GM18499 (cell line): ENCODE data around the gene FIZ1.

Experiments used
- ATAC-seq: cut with Tn5 transposase; IDR thresholded peaks from one replicate; pipeline ENCODE4 v1.9.1; 2021; ENCODE audit warnings: moderate number of reproducible peaks; ENCODE audit not compliant: insufficient read depth, unreplicated experiment

FIZ1 gene

DNA sequence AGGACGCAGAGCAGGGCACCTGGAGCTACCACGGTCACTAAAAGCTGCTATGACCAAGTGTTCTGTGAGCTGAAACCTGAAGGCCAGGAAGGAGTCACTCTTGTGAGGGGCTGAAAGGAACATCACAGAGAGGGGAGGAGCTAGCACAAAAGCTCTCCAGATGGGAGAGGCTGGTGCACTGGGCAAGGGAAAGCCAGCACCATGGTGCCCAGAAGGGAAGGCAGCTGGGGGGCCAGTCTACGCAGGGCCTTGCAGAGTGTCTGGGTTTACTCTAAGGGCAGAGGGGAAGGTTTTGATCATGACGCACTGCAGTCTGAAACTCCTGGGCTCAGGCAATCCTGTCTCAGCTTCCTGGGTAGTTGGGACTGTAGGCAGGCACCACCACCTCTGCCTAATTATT is 37.4 kb upstream of the FIZ1 start:
- ATAC-seq: no peak

DNA sequence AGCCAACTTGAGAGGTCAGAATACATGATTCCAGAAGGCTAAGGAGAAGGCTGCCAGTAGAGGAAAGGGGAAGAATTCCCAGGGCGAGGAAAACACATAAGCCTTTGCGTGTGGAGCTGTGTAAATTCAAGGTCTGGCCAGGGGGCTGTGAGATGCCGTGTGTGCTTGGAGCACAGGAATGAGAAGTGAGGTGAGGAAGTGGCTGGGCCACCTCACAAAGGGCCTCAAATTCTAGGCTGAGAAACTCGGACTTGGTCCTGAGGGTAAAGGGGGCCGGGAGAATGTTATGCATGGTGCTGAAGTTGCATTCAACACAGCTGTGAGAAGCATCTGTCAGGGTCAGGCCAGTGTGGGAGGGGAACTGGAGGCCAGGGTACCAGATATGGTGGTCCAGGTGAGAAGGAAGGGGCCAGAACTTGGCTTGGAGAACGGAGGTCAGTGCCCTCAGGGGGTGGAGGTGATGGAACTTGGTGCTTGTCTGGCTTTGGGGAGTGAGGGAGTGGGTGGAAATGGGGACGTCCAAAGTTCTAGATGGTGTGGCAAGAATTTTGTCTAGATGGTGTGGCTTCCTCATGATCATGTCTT is 36.6 kb upstream of the FIZ1 start:
- no peak for ATAC-seq

DNA sequence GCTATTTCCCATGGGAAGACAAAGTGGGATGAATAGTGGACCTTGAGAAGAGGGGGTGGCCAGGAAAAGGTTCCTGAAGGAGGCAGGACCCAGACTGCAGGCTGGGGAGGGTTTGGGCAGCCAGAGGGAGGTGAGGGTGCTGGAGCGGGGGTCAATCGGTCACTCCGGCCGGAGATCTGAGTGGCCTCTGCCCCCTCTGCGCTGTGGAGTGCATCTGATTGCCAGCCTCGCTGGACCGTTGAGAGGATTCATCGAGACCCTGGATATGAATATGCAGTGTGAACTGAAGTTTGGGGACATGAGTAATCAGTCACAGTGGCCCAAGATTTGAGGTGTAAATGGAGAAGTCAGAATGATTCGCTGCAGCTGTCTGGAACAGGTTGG is 36.0 kb upstream of the FIZ1 start:
- no peak for ATAC-seq

GRCh38 chr19:55633861-55634260 is 34.5 kb upstream of the FIZ1 start:
- no peak for ATAC-seq

DNA sequence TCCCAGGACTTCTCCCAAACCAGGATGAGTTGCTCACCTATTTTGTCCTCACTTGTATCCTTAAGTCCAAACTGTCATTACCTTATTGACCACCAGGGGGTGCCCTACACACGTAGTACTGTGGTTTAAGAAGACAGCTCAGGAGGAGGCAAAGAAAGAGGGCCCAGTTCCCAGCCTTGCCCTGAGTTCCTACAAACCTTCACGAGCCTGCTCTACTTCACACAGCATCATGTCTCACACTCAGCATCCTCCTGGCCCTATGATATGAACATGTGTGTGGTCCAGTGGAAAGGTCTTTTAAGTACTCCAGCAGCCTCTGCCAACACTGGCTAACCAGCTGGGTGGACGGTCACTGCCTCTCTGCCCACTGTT is 33.1 kb upstream of the FIZ1 start:
- ATAC-seq: no peak

DNA sequence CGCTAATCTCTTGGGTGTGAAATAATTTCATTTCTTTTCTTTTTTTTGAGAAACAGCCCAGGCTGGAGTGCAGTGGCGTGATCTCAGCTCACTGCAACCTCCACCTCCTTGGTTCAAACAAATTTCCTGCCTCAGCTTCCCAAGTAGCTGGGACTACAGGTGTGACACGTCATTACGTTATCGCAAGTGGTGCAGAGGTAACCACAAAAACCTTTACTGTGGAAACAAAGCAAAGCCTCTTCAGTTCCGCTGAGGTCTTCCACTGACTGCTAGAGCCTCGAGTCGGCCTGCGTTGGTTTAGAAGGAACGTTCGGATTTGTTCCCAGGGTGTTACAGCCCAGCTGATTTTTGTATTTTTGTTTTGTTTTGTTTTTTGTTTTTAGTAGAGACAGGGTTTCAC is 27.0 kb upstream of the FIZ1 start:
- no peak for ATAC-seq

- ATAC-seq: no peak
Observed at GRCh38 chr19:55625004-55625326, 25.6 kb upstream of the FIZ1 start.

DNA sequence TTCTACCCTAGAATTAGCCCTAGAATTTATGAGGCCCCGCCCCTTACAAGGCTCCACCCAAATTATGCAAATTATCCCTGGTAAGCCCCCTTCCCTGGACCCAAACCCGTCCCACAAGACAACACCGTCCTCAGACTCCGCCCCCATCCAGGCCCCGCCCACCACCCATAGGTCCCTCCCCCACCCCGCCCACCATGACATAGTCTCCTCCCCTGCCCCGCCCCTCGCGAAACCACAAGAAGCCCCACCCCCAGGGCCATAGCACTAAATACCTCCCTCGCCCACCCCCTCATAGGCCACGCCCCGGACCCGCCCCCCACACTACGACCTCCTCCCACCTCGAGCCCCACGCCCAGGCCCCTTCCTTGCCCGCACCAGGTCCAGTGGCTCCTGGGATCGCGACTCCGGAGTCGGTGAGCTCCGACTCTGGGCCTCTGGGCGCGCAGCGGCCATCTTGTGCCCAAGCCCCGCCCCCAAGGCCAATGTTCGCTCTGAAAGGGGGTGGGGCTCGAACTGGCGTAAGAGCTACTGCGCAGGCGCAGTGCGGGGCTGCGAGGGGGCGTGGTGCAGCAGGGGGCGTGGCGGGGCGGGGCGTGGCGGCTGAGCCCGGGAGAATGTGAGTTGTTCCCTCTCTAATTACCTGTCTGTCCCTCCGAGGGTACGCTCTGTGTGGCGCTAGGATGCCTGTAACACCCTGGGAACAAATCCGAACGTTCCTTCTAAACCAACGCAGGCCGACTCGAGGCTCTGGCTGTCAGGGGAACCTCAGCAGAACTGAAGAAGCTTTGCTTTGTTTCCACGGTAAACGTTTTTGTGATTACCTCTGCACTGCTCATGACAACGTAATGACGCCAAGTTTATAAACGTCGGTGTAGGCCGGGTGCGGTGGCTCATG is 25.0 kb upstream of the FIZ1 start, which contains the start of gene ZNF784:
Gene ZNF784 (minus strand): TSS at position 458 of the 895 bp plus-strand sequence. CDS start 5 bp downstream, at position 453.
- no peak for ATAC-seq

DNA sequence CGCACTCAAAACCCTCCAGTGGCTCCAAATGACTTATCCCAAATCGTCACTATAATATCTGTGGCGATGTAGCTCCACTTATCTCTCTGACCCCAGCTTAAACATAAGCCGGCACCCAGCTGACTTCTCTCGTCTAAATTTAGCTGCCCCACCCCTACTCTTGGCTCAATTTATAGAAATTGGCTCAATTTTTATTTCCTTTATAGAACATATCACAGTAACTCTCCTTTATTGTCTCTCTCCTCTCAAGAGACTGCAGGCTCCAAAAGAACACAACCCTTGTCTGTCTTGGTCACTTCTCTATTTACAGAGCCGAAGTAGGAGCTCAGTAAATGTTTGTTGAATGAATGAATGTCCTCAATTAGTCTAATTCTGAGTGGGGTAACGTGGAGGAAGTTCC is 24.2 kb upstream of the FIZ1 start:
- no peak for ATAC-seq

- no peak for ATAC-seq
Observed at GRCh38 chr19:55623130-55623529, 23.8 kb upstream of the FIZ1 start.

- ATAC-seq: no peak
Observed at GRCh38 chr19:55622242-55622969, 23.1 kb upstream of the FIZ1 start.

GRCh38 chr19:55621673-55622231 is 22.4 kb upstream of the FIZ1 start:
- no peak for ATAC-seq

DNA sequence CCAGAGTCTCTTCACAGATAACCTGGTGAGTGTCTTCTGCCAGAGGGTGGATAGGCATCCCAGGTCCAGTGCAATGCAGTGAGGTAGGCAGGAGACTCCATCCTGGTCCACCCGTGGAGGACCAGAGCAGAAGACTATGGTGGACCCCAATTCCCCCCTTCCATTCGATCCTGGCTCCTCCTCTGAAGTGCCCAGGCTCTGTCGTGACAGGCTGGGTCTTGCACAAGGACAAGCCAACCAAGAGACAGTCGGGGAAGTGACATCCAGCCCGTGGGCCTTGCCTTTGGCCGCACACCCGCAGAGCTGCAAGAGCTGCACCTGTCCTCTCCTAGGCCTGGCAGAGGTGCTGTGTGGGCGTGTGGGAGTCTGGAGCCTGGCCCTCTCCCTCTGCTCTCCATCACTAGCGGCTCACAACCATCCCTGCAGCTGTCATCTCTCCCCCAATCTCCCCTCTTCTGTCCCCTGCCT is 21.9 kb upstream of the FIZ1 start:
- ATAC-seq: no peak

- no peak for ATAC-seq
Observed at GRCh38 chr19:55620410-55621204, 21.3 kb upstream of the FIZ1 start.

GRCh38 chr19:55619286-55619685 is 20.0 kb upstream of the FIZ1 start:
- ATAC-seq: no peak

DNA sequence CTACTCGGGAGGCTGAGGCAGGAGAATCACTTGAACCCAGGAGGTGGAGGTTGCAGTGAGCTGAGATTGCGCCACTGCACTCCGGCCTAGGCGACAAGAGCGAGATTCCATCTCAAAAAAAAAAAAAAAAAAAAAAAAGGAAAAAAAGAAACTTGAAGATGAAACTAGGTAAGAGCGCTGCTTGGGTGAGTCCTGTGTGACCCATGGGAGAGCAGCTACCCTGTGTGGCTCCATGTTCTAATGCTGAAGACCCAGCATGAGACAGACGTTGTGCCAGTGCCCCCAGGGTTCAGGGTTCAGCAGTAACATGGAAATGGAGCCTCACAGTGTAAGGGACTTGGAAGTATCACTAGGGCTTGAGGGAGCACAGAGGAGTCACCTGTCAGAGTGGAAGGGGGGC is 19.1 kb upstream of the FIZ1 start:
- ATAC-seq: no peak

- ATAC-seq: no peak
Observed at GRCh38 chr19:55617426-55617825, 18.1 kb upstream of the FIZ1 start.

- ATAC-seq: no peak
Observed at GRCh38 chr19:55616395-55616875, 17.1 kb upstream of the FIZ1 start.

- no peak for ATAC-seq
Observed at GRCh38 chr19:55615543-55616394, 16.5 kb upstream of the FIZ1 start.
